Suppressor macrophage (primary cell): ENCODE measurements around the gene EIF4A2.
"Not testable (repeated sequence)": the region's sequence is repeated elsewhere in the genome, so short reads cannot be mapped to it uniquely, and the experiment has no call there.

Source experiments
- DNase-seq, 4 experiments: peaks; one replicate each; pipeline ENCODE4 v3.0.0-alpha.2; 2020 to 2022

EIF4A2 gene

GRCh38 chr3:186785495-186786018, 2.2 kb downstream of the EIF4A2 start:
- no peak for DNase-seq

DNA sequence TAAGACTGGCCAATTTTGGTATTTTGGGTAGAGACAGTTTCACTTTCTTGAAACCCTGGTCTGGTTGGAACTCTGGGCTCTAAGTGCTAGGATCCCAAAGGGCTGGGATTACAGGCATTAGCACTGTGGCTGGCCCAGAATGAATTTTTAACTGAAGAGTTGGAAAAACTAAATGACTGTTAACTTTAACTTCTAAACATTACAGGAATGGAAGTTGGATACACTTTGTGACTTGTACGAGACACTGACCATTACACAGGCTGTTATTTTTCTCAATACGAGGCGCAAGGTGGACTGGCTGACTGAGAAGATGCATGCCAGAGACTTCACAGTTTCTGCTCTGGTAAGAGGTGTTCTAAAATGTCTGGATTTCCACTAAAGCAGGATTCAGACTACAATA, 3.5 kb downstream of the EIF4A2 start:
- DNase-seq = no peak

- DNase-seq = no peak
These were observed 4.5 kb downstream of the EIF4A2 start for GRCh38 chr3:186787642-186788481.

DNA sequence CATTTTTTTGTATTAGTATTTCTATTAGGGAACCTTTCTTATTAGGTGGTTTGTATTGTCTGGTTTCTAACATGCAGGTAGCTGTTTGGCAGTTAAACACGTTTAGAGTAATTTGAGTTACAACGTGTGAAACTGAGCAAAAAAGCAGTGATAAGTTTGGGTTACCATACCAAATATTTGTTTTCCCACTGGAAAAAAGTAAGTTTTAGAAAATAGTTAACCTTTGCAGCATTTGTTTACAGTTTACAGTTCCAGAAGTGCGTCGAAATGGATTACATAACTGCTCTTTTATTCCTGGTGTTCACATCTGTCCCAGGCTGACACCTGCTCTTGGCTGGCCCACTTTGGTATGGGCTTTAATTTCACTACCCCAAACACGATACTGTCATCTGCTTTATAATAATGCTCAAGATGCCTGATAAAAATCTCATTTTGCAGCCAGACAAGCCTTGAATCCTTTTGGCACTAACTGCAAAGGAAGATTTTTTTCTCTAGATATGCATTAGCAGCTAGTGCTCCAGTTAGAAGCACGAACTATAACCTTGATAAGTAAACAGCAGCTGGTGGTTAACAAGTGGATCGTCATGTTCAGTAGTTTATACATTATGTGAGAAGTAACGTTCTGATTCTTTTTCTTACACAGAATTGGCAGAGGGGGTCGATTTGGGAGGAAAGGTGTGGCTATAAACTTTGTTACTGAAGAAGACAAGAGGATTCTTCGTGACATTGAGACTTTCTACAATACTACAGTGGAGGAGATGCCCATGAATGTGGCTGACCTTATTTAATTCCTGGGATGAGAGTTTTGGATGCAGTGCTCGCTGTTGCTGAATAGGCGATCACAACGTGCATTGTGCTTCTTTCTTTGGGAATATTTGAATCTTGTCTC, 5.3 kb downstream of the EIF4A2 start:
- DNase-seq = no peak

DNA sequence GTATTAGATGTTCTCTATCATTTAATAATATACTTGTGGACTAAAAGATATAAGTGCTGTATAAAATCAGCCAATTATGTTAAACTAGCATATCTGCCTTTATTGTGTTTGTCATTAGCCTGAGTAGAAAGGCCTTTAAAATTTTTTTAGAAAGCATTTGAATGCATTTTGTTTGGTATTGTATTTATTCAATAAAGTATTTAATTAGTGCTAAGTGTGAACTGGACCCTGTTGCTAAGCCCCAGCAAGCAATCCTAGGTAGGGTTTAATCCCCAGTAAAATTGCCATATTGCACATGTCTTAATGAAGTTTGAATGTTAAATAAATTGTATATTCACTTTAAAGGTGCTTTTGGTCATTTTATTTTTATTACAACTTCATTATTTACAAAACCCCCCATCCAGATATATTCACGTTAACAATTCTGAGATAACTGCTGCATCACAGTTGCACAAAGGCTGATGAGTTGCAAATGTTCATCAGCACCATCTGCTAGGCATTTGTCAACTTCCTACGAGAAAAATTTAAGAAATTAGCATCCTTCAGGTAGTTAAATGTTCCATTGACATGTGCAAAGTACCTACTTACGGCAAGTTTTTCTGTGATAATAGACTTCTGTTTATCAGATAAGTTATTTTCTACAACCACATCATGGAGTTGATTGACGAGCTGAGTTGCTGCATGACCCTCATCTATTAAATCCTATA, 6.3 kb downstream of the EIF4A2 start:
- DNase-seq = no peak

DNA sequence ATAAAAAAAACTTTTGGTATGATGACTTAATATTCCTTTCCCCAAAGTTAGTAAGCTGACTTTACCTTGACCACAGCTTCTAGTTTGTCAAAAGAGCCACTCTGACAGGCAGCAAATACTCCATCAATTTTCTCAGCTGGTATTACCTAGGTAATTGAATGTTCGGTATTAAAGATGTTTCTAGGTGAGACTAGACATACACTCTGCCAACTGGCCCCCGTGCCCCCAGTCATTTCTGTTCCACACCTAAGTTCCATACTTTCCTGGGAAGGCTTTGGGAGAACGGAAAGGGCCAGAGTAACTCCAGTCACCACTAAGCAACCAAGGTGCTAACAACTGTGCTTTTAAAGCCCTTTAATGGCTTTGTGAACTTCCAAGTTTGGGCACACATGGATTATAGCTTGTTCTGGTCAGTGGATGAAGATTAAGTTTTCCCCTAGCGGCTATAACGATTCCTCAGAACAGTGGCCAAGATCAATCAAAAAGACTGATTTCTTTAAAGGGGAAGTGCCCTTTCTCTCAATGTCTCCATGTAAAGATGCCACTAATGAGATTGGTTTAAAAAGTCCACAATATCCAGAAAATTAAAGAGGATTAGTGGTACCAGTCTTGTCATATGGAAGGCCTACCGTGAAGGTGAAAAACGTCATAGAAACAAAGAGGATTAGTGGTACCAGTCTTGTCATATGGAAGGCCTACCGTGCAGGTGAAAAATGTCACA, 7.0 kb downstream of the EIF4A2 start:
- DNase-seq = peak in 1 of 4 experiments; percentile 28

DNA sequence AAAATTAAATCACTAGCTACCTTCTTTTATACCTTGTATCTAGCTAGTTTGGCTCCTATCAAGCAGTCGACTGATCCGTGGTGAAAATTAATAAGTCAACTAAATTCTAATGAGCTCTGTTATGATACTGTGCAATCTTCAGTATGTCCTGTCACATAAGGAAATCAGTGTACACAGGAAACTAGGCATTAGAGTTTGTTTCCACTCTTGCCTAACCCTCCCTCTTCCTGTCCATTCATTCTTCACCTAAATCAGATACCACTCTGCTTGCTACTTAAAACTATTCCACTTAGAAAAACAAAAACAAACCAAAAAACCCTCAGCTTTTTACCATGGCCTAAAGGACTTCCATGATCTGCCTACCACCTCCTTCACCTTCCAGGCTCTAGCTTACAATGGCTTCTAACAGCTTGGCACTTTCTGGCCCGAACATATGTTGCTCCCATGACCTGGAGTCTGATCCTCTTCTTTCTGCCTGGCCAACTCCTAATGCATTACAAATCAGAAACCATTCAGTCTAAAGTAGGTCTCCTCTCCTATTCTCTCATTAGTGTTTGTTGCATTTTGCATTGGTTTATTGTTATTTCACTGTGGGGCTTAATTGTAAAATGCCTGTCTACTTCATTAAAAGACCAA, 15.0 kb downstream of the EIF4A2 start:
- no peak for DNase-seq

- no peak for DNase-seq
These were observed 16.9 kb downstream of the EIF4A2 start for GRCh38 chr3:186800285-186800684.

DNA sequence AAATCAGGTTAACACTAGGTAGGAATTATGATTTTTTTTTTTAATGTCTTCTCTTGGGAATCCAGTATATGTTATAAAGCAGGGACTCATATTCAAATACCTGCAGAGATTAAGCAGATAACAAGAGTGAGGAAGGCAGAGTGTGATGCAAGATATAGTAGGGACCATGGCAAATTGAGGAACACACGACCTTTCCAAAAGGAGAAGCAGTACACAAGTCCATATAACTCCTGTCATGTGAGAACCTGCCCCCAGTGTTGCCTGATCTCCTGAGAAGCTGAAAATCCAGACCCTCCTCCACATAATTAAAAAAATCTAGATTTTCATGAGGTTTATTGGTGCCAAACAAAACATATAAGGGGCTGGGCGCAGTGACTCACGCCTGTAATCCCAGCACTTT, 19.3 kb downstream of the EIF4A2 start:
- peak in 2 of 4 experiments; percentile 23 to 49 for DNase-seq

DNA sequence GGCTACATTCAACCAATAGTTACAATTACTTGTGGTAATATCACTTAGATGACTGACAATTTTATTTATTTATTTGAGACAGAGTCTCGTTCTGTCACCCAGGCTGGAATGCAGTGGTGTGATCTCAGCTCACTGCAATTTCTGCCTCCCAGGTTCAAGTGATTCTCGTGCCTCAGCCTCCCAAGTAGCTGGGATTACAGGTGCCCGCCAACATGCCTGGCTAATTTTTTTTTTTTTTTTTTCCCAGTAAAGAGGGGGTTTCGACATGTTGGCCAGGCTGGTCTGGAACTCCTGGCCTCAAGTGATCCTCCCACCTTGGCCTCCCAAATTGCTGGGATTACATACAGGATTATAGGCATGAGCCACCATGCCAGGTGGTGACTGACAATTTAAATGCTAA, 20.1 kb downstream of the EIF4A2 start:
- not testable (repeated sequence) for DNase-seq

- DNase-seq = peak; percentile 86 to 93 (median 88)
These were observed 23.0 kb downstream of the EIF4A2 start, which contains the start of gene RFC4 for GRCh38 chr3:186806089-186807055. RFC4 (minus strand) TSS chr3:186806482; CDS start chr3:186804713, 1,769 bp downstream.

DNA sequence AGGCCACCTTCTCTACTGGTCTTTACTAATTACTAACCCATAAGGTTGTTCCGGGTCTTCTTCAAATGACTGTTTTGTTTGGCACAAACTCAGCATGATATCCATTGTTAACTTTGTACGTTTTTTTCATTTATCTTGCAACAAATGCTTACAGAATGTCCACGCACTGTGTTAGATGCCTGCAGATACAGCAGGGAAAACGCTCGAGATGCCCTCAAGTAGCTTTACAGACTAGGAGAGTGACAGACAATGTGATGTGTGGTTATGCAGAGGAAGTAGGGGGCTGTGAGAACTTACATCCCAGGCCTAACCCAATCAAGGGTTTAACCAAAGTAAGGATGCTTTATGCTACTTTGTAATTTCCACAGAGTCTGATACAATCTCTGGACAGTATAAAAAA, 23.9 kb downstream of the EIF4A2 start:
- no peak for DNase-seq

DNA sequence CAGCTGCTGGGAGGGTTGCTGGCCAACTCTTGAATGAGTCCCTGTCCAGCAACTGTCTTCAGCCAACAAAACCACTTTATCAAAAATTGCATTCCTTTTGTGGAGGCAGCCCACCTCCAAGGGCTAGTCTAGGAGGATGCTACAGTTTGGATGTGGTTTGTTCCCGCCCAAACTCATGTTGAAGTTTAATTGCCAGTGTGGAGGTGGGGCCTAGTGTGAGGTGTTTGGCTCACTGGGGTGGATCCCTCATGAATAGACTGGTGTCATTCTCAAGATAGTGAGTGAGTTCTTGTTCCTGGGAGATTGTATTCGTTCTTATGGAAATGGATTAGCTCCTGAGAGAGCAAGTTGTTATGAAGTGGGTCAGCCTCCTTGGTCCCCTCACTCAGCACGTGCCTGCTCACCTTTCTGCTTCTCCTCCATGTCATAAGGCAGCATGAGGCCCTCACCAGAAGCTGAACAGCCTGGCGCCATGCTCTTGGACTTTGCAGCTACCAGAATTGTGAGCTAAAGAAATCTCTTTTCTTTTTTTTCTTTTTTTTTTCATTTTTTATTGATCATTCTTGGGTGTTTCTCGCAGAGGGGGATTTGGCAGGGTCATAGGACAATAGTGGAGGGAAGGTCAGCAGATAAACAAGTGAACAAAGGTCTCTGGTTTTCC, 27.1 kb downstream of the EIF4A2 start:
- no peak for DNase-seq

DNA sequence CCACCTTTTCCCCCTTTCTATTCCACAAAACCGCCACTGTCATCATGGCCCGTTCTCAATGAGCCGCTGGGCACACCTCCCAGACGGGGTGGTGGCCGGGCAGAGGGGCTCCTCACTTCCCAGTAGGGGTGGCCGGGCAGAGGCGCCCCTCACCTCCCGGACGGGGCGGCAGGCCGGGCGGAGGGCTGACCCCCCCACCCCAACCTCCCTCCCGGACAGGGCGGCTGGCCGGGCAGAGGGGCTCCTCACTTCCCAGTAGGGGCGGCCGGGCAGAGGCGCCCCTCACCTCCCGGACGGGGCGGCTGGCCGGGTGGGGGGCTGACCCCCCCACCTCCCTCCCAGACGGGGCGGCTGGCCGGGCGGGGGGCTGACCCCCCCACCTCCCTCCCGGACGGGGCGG, 27.9 kb downstream of the EIF4A2 start:
- DNase-seq = not testable (repeated sequence)

DNA sequence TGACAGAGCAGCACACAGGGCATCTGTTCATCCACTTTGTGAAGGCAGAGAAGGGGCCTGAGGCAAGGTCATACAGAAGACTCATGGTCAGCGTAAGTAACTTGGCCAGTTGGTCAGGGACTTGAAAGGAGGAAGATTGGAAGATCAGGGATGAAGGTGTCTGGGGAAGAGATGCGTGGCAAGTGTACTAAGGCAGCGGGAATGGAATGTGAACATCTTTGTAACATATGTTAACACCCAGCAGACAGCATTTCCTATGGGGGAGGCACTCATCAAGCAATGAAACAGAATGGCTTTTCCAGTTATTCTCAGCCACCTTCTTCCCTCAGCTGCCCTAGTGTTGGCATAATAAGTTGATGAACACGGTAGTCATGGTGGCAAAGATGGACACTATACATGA, 30.7 kb downstream of the EIF4A2 start:
- DNase-seq = no peak

GRCh38 chr3:186815435-186815834, 32.1 kb downstream of the EIF4A2 start:
- DNase-seq = peak; percentile 46 to 74 (median 62)

- no peak for DNase-seq
These were observed 35.1 kb downstream of the EIF4A2 start for GRCh38 chr3:186818516-186818915.

- DNase-seq = no peak
These were observed 35.6 kb downstream of the EIF4A2 start for GRCh38 chr3:186818956-186819355.
